GM08714 (cell line): Measurements from ENCODE around the gene ZBTB1.

Experiments used
- H3K4me3 ChIP-seq: fragments of 200-500 bp; sonication (Bioruptor generic); 2 replicates; pipeline ENCODE4 v1.5.1; 2014; ENCODE audit warnings: mild to moderate bottlenecking, low read length, inconsistent platforms
- ZNF274 ChIP-seq: IDR thresholded peaks from 2 replicates; pipeline ENCODE4 v1.6.1; 2012; ENCODE audit warnings: mild to moderate bottlenecking, low read depth, low read length

Gene ZBTB1

DNA sequence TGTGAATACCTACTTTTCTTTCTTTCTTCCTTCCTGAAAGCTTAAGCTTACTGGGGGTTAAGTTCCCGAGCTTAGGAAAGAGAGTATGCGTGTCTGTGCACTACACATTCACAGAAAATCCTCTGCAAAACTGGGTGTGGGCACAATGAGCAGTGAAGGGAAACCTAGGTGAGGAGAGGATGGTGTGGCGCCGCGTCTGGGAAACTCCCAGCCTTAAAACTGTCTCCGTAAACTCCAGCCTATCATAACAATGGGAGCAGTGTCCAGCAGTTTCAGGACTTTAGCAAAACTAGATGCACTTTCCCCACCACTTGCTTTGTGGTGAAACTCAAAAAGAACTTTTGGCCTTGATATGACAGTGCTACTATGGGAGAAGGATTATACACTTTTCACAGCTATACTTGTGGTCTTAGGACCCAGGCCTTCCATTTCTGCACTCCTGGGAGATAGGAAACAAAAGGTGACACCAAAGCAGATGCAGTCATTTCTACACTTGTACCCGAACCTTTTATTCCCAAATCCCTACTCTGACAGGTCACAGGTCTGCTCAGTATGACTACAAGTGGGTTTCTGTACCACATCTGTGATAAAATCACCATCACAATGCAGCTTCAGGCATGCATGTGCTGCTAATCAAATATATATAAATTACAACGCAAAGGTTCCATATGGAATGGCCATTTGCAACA lies 28.8 kb upstream of the ZBTB1 start:
- TF ChIP-seq ZNF274, result no peak

GRCh38 chr14:64476438-64476837 lies 28.1 kb upstream of the ZBTB1 start:
- no peak overlapping the region for H3K4me3 ChIP-seq
- no peak for TF ChIP-seq ZNF274

More for the DNA sequence above, 28.8 kb upstream of the ZBTB1 start:
- no peak overlapping the region for H3K4me3 ChIP-seq

- no peak for TF ChIP-seq ZNF274
- H3K4me3 ChIP-seq, result no peak overlapping the region
Measured at GRCh38 chr14:64478634-64479250, 25.8 kb upstream of the ZBTB1 start.

- H3K4me3 ChIP-seq, result no peak overlapping the region
- TF ChIP-seq ZNF274, result no peak
Measured at GRCh38 chr14:64488590-64489099, 15.9 kb upstream of the ZBTB1 start.

GRCh38 chr14:64491637-64492036 lies 12.9 kb upstream of the ZBTB1 start:
- TF ChIP-seq ZNF274, result no peak
- no peak overlapping the region for H3K4me3 ChIP-seq

DNA sequence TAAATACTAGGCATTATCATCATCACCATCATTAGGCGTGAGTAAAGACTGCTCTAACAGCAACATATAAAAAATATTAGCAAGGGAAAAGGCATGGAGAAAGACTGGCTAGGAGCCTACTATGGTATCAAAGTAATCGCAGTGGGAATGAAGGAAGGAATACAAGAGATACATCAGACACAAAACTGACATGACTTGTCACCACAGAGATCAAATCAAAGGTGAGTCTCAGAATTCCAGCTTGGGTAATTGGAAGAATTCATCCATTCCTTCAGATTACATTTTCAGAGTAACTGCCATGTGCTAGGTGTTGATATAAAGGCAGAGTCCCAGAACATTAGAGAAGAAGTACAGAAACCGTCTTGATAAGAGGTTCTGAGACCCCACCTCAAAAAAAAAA lies 11.1 kb upstream of the ZBTB1 start:
- H3K4me3 ChIP-seq, result no peak overlapping the region
- no peak for TF ChIP-seq ZNF274

GRCh38 chr14:64495252-64495651 lies 9.3 kb upstream of the ZBTB1 start:
- no peak for TF ChIP-seq ZNF274

GRCh38 chr14:64496764-64497163 lies 7.8 kb upstream of the ZBTB1 start:
- no peak overlapping the region for H3K4me3 ChIP-seq
- TF ChIP-seq ZNF274, result no peak

More at GRCh38 chr14:64495252-64495651, 9.3 kb upstream of the ZBTB1 start:
- H3K4me3 ChIP-seq, result no peak overlapping the region

DNA sequence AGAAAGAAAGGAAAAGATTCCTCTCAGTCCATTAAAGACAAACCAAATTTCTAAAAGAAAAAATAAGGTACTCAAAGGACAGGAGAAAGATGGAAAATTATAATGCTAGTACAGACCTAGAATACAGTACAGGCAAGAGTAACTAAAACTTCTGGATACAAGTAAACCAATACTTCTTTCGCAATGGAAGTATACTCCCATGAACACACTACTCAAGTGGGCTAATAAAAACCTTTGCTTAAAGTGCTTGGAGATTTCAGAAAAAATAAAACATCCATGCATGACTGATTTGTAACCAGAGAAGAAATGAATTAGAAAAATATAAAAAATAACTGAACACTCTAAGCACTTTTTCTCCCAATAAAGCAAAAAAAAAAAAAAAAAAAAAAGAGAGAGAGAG lies 4.5 kb upstream of the ZBTB1 start:
- no peak for TF ChIP-seq ZNF274
- H3K4me3 ChIP-seq, result no peak overlapping the region

GRCh38 chr14:64501411-64502171 lies 3.0 kb upstream of the ZBTB1 start:
- no peak for TF ChIP-seq ZNF274
- peak overlapping the region; percentile 93 for H3K4me3 ChIP-seq

DNA sequence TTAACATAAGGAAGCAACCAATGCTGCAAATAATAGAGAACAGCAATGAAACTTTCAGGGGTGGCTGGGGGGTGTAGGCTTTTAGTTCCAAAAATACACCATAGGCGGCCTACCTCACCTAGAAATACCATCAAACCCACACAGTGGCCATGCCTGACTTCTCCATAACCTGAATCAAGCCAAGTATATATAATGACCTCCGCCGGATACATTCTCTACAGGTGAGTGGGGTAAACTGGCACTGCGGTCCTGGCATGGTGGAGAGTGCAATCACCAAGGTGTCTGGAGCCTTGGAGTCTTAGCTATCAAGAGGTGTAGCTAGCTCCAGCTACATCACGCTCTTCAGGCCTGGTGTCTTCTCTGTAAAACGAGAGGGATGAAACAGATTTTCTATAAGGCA lies 2.1 kb upstream of the ZBTB1 start:
- peak overlapping the region; percentile 93 for H3K4me3 ChIP-seq
- TF ChIP-seq ZNF274, result no peak

- no peak for TF ChIP-seq ZNF274
Measured at GRCh38 chr14:64502887-64503433, 1.6 kb upstream of the ZBTB1 start.

GRCh38 chr14:64503434-64504309 lies 898 bp upstream of the ZBTB1 start, which contains the start of gene ZBTB25:
Gene ZBTB25, minus strand, starts transcription at chr14:64503838. Its CDS starts 13,305 bp downstream, at chr14:64490533.
- peak within 1 kb of the TSS; percentile 93 for H3K4me3 ChIP-seq
- no peak for TF ChIP-seq ZNF274

More at GRCh38 chr14:64502887-64503433, 1.6 kb upstream of the ZBTB1 start:
- H3K4me3 ChIP-seq, result peak overlapping the region; percentile 93
